ENCODE measurements around the gene PROSER1.
"Not testable (repeated sequence)": the region's sequence is repeated elsewhere in the genome, so short reads cannot be mapped to it uniquely, and the experiment has no call there.

Gene PROSER1

GRCh38 chr13:39037880-39038568 is at the start of gene PROSER1, which contains the start of gene NHLRC3:
TSS of gene PROSER1 (minus strand) at chr13:39038089. CDS start at chr13:39037242, 847 bp downstream.
TSS of gene NHLRC3 (plus strand) at chr13:39038456. CDS start at chr13:39038640, 184 bp downstream.
- peak; percentile 84 for DNase-seq

GRCh38 chr13:39086251-39086945 is 48.5 kb upstream of the PROSER1 start:
- not testable (repeated sequence) for DNase-seq

- DNase-seq, result no peak
Observed at GRCh38 chr13:39073983-39074382, 36.1 kb upstream of the PROSER1 start.

GRCh38 chr13:39072842-39073241 is 35.0 kb upstream of the PROSER1 start:
- no peak for DNase-seq

GRCh38 chr13:39062004-39062403 is 24.1 kb upstream of the PROSER1 start:
- DNase-seq, result no peak

GRCh38 chr13:39058040-39058439 is 20.2 kb upstream of the PROSER1 start:
- no peak for DNase-seq

- DNase-seq, result no peak
Observed at GRCh38 chr13:39056018-39056417, 18.1 kb upstream of the PROSER1 start.

GRCh38 chr13:39054112-39054511 is 16.2 kb upstream of the PROSER1 start:
- DNase-seq, result no peak

- no peak for DNase-seq
Observed at GRCh38 chr13:39052944-39053343, 15.1 kb upstream of the PROSER1 start.

- peak; percentile 39 for DNase-seq
Observed at GRCh38 chr13:39051157-39051556, 13.3 kb upstream of the PROSER1 start.

GRCh38 chr13:39049274-39049673 is 11.4 kb upstream of the PROSER1 start:
- DNase-seq, result no peak

- DNase-seq, result no peak
Observed at GRCh38 chr13:39048806-39049205, 10.9 kb upstream of the PROSER1 start.

- DNase-seq, result no peak
Observed at GRCh38 chr13:39047560-39047959, 9.7 kb upstream of the PROSER1 start.

GRCh38 chr13:39044536-39044935 is 6.6 kb upstream of the PROSER1 start:
- no peak for DNase-seq

GRCh38 chr13:39040206-39040605 is 2.3 kb upstream of the PROSER1 start:
- no peak for DNase-seq

GRCh38 chr13:39039041-39039440 is 1.2 kb upstream of the PROSER1 start:
- no peak for DNase-seq

GRCh38 chr13:39038569-39039030 is 711 bp upstream of the PROSER1 start:
- peak; percentile 79 for DNase-seq

GRCh38 chr13:39037410-39037879 is 444 bp downstream of the PROSER1 start:
- no peak for DNase-seq

- peak; percentile 52 for DNase-seq
Observed at GRCh38 chr13:39036212-39036611, 1.7 kb downstream of the PROSER1 start.

GRCh38 chr13:39035799-39036198 is 2.1 kb downstream of the PROSER1 start:
- DNase-seq, result no peak

GRCh38 chr13:39035204-39035603 is 2.7 kb downstream of the PROSER1 start:
- no peak for DNase-seq

- DNase-seq, result no peak
Observed at GRCh38 chr13:39034085-39034484, 3.8 kb downstream of the PROSER1 start.

- no peak for DNase-seq
Observed at GRCh38 chr13:39032150-39032549, 5.7 kb downstream of the PROSER1 start.

GRCh38 chr13:39025433-39025839 is 12.5 kb downstream of the PROSER1 start:
- DNase-seq, result no peak
